NCI-H524 (cell line): ENCODE data around the gene DIAPH1.
A peak's percentile ranks its signal among the peaks of the same experiment; 100 is the strongest.

ENCODE experiments used
- DNase-seq, 2 experiments: peaks; one replicate each; lab custom pipeline; 2025; lab: John Stamatoyannopoulos, UW

The DIAPH1 gene

DNA sequence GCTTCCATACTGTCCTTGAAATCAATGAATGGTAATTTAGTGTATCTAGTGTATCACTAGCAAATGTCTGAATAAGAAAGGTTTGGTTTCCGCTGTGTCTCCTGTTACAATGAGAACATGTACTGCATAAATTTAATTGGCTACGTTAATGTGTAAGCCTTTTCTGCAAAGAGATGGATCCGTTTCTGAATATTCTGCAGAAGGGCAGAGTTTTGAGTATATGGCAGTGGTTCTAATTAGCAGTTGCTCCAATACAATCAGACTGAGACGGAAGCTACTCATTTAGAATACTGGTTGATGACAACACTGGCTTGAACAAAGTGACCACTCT, 134.5 kb downstream of the DIAPH1 start:
- DNase-seq: no peak

DNA sequence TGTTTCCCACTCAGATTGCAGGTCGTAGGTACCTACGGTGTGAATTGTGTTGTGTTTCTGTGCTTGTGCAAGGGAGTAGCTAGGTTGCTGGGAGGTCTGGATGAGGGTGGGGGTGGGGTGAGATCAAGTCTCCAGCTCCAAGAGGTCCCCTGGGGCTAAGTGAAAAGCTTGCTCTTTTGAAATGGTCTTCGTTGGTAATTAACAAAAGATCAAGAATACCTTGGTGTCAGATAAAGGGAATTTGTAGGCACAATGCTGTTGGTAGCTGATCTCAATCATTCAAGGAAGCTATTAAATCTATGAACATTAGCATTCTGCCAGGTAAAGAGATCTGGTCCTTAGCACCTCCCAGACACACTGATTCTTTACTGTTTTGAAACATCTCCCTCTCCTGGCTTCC, 134.9 kb downstream of the DIAPH1 start:
- peak in 1 of 2 experiments; percentile 7 for DNase-seq

DNA sequence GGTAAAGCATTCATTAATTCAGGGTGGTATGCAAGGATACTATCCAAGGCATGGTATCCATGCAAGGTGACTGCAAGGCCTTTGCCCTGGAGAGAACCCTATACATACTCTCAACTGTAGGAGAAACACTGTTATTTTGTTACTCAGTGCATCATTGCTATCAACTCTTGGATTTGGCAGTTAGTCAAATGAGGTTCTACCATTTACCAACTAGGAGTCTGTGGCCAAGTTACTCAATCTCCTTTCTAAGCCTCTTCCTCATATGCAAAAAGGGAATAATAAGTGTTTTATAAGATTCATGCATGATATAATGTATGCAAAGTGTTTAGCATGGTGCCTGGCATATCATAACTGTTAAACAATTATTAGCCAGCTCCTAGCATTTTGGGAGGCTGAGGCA, 139.0 kb downstream of the DIAPH1 start:
- DNase-seq: no peak

DNA sequence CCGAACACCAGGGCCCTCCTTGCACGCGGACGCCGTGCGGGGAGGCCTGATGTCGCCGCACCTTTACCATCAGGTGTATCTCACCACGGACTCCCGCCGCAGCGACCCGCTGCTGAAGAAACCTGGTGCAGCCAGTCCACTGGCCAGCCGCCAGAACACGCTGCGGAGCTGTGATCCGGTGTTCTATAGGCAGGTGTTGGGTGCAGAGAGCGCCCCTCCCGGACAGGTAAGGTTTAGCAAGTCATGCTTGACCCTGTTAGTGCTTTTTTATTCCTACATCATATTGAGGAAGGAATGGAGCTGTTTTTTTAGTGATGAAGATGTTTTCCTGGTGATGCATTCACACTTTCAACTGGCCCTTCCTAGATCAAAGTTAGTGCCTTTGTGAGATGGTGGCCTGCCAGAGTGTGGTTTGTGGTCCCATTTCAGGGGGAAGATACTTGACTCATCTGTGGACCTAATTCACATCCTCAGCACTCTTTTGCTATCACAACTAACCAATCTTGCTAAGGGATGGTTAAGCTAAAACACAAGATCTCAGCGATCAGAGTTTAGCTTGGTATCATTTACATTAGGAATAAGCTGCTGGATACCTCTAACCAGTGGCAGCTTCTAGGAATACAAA, 140.4 kb downstream of the DIAPH1 start:
- no peak for DNase-seq

DNA sequence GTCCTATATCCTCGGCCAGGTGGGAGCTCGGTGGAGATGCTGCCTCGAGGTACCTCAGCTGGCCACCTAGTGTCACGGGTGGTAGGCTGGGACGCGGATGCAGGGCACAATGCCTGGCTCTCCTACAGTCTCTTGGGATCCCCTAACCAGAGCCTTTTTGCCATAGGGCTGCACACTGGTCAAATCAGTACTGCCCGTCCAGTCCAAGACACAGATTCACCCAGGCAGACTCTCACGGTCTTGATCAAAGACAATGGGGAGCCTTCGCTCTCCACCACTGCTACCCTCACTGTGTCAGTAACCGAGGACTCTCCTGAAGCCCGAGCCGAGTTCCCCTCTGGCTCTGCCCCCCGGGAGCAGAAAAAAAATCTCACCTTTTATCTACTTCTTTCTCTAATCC, 141.0 kb downstream of the DIAPH1 start:
- DNase-seq: no peak

DNA sequence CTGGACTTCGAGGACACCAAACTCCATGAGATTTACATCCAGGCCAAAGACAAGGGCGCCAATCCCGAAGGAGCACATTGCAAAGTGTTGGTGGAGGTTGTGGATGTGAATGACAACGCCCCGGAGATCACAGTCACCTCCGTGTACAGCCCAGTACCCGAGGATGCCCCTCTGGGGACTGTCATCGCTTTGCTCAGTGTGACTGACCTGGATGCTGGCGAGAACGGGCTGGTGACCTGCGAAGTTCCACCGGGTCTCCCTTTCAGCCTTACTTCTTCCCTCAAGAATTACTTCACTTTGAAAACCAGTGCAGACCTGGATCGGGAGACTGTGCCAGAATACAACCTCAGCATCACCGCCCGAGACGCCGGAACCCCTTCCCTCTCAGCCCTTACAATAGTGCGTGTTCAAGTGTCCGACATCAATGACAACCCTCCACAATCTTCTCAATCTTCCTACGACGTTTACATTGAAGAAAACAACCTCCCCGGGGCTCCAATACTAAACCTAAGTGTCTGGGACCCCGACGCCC, 141.7 kb downstream of the DIAPH1 start:
- no peak for DNase-seq

DNA sequence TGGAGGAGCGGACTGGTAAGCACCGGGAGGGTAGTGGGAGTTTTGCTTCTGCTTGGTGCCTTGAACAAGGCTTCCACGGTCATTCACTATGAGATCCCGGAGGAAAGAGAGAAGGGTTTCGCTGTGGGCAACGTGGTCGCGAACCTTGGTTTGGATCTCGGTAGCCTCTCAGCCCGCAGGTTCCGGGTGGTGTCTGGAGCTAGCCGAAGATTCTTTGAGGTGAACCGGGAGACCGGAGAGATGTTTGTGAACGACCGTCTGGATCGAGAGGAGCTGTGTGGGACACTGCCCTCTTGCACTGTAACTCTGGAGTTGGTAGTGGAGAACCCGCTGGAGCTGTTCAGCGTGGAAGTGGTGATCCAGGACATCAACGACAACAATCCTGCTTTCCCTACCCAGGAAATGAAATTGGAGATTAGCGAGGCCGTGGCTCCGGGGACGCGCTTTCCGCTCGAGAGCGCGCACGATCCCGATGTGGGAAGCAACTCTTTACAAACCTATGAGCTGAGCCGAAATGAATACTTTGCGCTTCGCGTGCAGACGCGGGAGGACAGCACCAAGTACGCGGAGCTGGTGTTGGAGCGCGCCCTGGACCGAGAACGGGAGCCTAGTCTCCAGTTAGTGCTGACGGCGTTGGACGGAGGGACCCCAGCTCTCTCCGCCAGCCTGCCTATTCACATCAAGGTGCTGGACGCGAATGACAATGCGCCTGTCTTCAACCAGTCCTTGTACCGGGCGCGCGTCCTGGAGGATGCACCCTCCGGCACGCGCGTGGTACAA, 142.5 kb downstream of the DIAPH1 start:
- peak; percentile 2 to 45 for DNase-seq

DNA sequence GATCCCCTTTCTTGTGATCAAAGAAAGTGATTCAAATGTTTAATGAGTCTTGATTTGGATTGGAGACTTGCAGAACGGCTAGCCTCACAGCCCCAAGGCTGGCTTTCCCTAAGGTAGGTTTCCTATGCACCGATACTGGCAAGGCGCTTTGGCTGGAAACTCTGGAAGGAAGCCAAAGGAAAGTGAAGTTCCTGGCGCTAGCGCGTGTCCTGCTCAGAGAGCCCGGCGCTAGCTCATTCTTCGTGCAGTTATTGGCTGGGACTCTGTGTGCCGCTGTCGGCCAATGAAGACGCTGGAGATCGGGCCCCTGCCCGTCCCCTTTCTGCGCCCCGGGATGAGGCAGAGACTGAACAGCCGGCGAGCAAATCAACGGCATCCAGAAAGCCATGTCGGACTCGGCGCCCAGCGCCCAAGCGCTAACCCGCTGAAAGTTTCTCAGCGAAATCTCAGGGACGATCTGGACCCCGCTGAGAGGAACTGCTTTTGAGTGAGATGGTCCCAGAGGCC, 143.1 kb downstream of the DIAPH1 start, which contains the start of gene PCDHGC3:
Gene PCDHGC3, plus strand, starts transcription at position 342 of the 507 bp plus-strand sequence. Its CDS starts 151 bp downstream, at position 493.
- peak; percentile 78 to 89 for DNase-seq

DNA sequence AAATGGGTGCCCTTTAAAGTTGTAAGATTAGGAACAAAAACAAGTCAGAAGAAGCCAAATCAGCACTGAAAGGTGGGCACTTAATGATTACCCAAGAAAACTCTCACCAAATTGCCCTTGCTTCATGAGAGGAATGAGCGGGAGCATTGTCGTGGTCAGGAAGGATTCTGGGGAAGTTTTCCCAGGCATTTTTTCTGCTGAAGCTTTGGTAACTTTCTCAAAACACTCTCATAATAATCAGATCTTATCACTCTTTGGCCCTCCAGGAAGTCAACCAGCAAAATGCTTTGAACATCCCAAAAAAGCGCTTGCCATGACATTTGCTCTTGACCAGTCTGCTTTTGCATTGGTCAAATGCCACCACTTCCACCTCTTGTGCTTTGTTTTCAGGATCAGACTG, 153.4 kb downstream of the DIAPH1 start:
- no peak for DNase-seq
